Measurements from ENCODE around the gene TFAP2C.

- TF ChIP-seq, protein P1, sequence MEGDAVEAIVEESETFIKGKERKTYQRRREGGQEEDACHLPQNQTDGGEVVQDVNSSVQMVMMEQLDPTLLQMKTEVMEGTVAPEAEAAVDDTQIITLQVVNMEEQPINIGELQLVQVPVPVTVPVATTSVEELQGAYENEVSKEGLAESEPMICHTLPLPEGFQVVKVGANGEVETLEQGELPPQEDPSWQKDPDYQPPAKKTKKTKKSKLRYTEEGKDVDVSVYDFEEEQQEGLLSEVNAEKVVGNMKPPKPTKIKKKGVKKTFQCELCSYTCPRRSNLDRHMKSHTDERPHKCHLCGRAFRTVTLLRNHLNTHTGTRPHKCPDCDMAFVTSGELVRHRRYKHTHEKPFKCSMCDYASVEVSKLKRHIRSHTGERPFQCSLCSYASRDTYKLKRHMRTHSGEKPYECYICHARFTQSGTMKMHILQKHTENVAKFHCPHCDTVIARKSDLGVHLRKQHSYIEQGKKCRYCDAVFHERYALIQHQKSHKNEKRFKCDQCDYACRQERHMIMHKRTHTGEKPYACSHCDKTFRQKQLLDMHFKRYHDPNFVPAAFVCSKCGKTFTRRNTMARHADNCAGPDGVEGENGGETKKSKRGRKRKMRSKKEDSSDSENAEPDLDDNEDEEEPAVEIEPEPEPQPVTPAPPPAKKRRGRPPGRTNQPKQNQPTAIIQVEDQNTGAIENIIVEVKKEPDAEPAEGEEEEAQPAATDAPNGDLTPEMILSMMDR (IDR thresholded peaks at IDR 0.05), result no peak
- TF ChIP-seq POLR2A (IDR thresholded peaks at IDR 0.05) (no peak), EP300 (IDR thresholded peaks at IDR 0.05) (no peak)
Observed at GRCh38 chr20:56631318-56631989, 2.3 kb downstream of the TFAP2C start.
